Caco-2 (cell line): ENCODE measurements around the gene TBC1D21. TPM values are rescaled to one million over a fixed set of nuclear protein-coding genes. Genes with fewer than 3 reads are reported as not detected.

Experiments
- BruUV-seq: library from RNA; stranded (reverse); fragments of 400-500 nt; replicated peaks from 2 replicates; lab custom pipeline; 2021; lab: Mats Ljungman, UMichigan
- CTCF ChIA-PET: fragments of 300-600 bp; sonication (Branson Sonifier 250); formaldehyde crosslinking; loops from one replicate; lab custom pipeline; 2022; ENCODE audit warnings: antibody characterized with exemption; lab: Charles Lee
- POLR2A ChIA-PET: fragments of 300-600 bp; sonication (Branson Sonifier 250); formaldehyde crosslinking; loops from one replicate; lab custom pipeline; 2022; ENCODE audit warnings: antibody characterized with exemption; lab: Charles Lee
- DNase-seq, 2 experiments: peaks; one replicate each; pipeline versions ENCODE4 v3.0.0 to v3.0.0-alpha.2; 2020 to 2022
- H3K27me3 ChIP-seq: replicated peaks from 2 replicates; pipeline ENCODE4 v1.6.0; 2011; ENCODE audit warnings: low read length; ENCODE audit not compliant: control insufficient read depth, insufficient read depth
- H3K36me3 ChIP-seq: 2 replicates; pipeline ENCODE4 v1.5.1; 2011; ENCODE audit warnings: low read length; ENCODE audit not compliant: control insufficient read depth, insufficient read depth
- H3K4me1 ChIP-seq: fragments of 250-450 bp; sonication (Bioruptor Pico); 2 replicates; pipeline ENCODE4 v1.5.1; 2020; ENCODE audit warnings: mild to moderate bottlenecking
- H3K4me3 ChIP-seq: 2 replicates; pipeline ENCODE4 v1.5.1; 2011; ENCODE audit warnings: low read depth, mild to moderate bottlenecking, control low read depth, low read length
- H3K9me3 ChIP-seq: fragments of 250-450 bp; sonication (Bioruptor Pico); 2 replicates; pipeline ENCODE4 v1.5.1; 2020; ENCODE audit warnings: mild to moderate bottlenecking, moderate library complexity
- H3K27ac Mint-ChIP-seq: one replicate; pipeline ENCODE4 v1.8.0; 2022; ENCODE audit warnings: mixed read lengths; ENCODE audit not compliant: unreplicated experiment
- H3K27me3 Mint-ChIP-seq: one replicate; pipeline ENCODE4 v1.8.0; 2022; ENCODE audit warnings: mixed read lengths; ENCODE audit not compliant: insufficient read depth, unreplicated experiment
- H3K36me3 Mint-ChIP-seq: one replicate; pipeline ENCODE4 v1.8.0; 2022; ENCODE audit warnings: mild to moderate bottlenecking, mixed read lengths; ENCODE audit not compliant: insufficient read depth, unreplicated experiment
- H3K4me1 Mint-ChIP-seq: one replicate; pipeline ENCODE4 v1.8.0; 2022; ENCODE audit warnings: low read depth, mixed read lengths; ENCODE audit not compliant: unreplicated experiment
- H3K4me3 Mint-ChIP-seq: one replicate; pipeline ENCODE4 v1.8.0; 2022; ENCODE audit warnings: mild to moderate bottlenecking, moderate library complexity, mixed read lengths; ENCODE audit not compliant: unreplicated experiment
- H3K9me3 Mint-ChIP-seq: one replicate; pipeline ENCODE4 v1.8.0; 2022; ENCODE audit warnings: mixed read lengths; ENCODE audit not compliant: unreplicated experiment
- intact Hi-C: fragments of 100-400 bp; cut with micrococcal nuclease; formaldehyde crosslinking; loops from one replicate; pipeline ENCODE4 v1.10.0; 2022; ENCODE audit not compliant: unreplicated experiment
- total RNA-seq: library from RNA; stranded (reverse); gene quantifications from 2 replicates; pipeline ENCODE4 v1.2.3, GENCODE V29; 2022
- TF ChIP-seq, protein P1 (sequence below), 2 experiments: fragments of 200-600 bp in 1 of 2; IDR thresholded peaks; 1 replicate in 1 of 2; 2 replicates in 1 of 2; pipeline versions ENCODE4 v1.5.1 to v1.8.0; 2011 to 2022; ENCODE audit warnings: antibody characterized with exemption in 1 of 2, control low read depth in 1 of 2, inconsistent platforms in 1 of 2, low read depth in 1 of 2, low read length in 1 of 2, mild to moderate bottlenecking in 1 of 2, moderate library complexity in 1 of 2; ENCODE audit not compliant: insufficient read depth in 1 of 2, severe bottlenecking in 1 of 2, unreplicated experiment in 1 of 2

The TBC1D21 gene
- total RNA-seq, 1 experiment from 2014 or later = not detected

DNA sequence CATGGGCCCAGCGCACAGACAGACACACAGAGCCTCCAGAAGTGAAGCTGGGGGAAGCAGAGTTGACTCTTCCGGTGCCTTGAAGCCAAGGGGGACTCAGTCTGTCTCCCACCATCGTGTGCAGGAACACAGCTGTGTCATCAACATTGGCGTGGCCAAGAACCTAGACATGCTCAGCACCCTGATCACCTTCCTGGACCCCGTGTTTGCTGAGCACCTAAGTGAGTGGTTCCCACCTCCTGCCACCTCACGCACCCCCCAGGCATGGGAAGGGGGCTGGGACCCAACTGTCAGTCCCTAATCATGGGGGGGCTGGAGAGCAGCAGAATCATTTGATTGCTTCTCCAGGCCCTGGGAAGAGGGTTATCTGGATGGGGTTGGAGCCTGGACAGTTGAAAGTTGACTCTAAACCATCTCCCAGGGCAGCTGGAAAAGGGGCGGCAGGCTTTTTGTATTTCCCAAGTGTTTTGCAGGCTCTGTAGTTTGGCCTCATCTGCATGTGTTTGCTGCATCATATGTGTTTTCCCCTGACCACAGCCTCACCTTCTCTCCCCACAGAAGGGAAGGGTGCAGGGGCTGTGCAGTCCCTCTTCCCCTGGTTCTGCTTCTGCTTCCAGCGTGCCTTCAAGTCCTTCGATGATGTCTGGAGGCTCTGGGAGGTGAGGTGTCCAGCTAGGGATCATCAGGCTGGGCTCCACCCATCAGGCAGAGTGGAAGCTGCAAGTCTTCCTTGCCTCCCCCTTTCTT, 12.8 kb downstream of the TBC1D21 start:
- H3K4me3 Mint-ChIP-seq = no peak overlapping the region
- H3K27ac Mint-ChIP-seq = no peak overlapping the region
- Histone ChIP-seq H3K4me3 (no peak overlapping the region), H3K9me3 (no peaks in the 10 kb centered on the region), H3K4me1 (no peaks in the 10 kb centered on the region), H3K36me3 (no peaks in the 10 kb centered on the region), H3K27me3 (no peaks in the 10 kb centered on the region)
- TF ChIP-seq, protein P1, sequence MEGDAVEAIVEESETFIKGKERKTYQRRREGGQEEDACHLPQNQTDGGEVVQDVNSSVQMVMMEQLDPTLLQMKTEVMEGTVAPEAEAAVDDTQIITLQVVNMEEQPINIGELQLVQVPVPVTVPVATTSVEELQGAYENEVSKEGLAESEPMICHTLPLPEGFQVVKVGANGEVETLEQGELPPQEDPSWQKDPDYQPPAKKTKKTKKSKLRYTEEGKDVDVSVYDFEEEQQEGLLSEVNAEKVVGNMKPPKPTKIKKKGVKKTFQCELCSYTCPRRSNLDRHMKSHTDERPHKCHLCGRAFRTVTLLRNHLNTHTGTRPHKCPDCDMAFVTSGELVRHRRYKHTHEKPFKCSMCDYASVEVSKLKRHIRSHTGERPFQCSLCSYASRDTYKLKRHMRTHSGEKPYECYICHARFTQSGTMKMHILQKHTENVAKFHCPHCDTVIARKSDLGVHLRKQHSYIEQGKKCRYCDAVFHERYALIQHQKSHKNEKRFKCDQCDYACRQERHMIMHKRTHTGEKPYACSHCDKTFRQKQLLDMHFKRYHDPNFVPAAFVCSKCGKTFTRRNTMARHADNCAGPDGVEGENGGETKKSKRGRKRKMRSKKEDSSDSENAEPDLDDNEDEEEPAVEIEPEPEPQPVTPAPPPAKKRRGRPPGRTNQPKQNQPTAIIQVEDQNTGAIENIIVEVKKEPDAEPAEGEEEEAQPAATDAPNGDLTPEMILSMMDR (IDR thresholded peaks at IDR 0.05; ENCODE audit: insufficient read depth in 1 of 2, low read depth in 1 of 2, low read length in 1 of 2, severe bottlenecking in 1 of 2, unreplicated experiment in 1 of 2) = no peak
- H3K4me1 Mint-ChIP-seq = no peaks in the 10 kb centered on the region
- no peaks in the 10 kb centered on the region for H3K9me3 Mint-ChIP-seq
- DNase-seq = peak in 1 of 2 experiments; percentile 15
- peaks cover 8% of the 10 kb centered on the region for H3K27me3 Mint-ChIP-seq
- ChIA-PET CTCF (no interaction called here), POLR2A (no interaction called here)
- intact Hi-C loops = no loop called here
- H3K36me3 Mint-ChIP-seq = no peaks in the 10 kb centered on the region
- no TSS peak for BruUV-seq

DNA sequence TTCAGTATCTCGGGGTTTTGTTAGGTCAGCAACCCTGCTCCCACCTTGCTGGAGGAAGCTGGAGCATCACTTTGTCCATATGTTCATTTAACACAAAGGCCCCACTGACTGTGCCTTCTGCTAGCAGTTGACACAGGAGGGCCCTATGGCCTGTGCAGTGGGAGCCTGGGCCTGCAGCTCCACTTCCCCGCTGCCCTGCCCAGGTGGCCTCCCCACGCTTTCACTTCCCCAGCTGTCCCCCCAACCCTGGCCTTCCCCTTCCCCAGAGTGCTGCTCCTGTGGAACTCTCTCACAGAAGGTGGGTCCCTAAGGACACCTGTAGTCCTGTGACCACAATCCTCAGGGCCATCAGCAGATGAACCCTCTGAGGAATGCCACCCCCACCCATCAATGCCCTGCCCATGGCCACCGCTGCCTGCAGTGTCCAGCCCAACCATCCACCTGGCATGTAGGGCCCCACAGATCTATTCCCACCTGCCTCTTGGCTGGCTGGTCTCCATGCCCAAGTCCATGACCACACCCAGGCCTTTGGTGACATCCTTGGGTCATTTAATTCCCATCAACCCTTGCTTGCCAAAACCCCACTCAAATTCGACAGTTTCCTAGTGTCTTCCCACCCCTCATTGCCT, 13.5 kb downstream of the TBC1D21 start:
- Histone ChIP-seq H3K4me1 (no peaks in the 10 kb centered on the region), H3K36me3 (no peaks in the 10 kb centered on the region), H3K4me3 (no peak overlapping the region), H3K9me3 (no peaks in the 10 kb centered on the region), H3K27me3 (no peaks in the 10 kb centered on the region)
- ChIA-PET CTCF (no interaction called here), POLR2A (no interaction called here)
- Mint-ChIP-seq H3K27me3 (peaks cover 8% of the 10 kb centered on the region), H3K4me3 (no peak overlapping the region), H3K4me1 (no peaks in the 10 kb centered on the region), H3K27ac (no peak overlapping the region), H3K9me3 (no peaks in the 10 kb centered on the region), H3K36me3 (no peaks in the 10 kb centered on the region)
- intact Hi-C loops = no loop called here
- BruUV-seq = no TSS peak
- DNase-seq = peak in 1 of 2 experiments; percentile 14
- TF ChIP-seq, protein P1 (IDR thresholded peaks at IDR 0.05; ENCODE audit: insufficient read depth in 1 of 2, low read depth in 1 of 2, low read length in 1 of 2, severe bottlenecking in 1 of 2, unreplicated experiment in 1 of 2) = no peak

DNA sequence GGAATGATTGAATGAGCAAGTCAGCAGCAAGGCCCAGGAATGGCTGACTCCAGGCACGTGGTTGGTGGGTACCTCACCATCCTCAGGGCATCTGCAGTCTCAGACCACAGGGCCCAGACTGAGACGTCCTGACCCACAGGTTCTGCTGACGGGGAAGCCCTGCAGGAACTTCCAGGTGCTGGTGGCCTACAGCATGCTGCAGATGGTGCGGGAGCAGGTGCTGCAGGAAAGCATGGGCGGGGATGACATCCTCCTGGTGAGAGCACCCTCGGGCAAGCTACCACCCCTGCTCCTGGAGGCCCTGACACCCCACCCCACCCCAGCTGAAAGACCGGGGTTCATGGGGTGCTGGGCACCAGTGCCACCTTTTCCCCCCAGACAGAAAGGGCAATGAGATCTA, 14.1 kb downstream of the TBC1D21 start:
- no peaks in the 10 kb centered on the region for H3K36me3 ChIP-seq
- H3K27me3 Mint-ChIP-seq = peaks cover 4% of the 10 kb centered on the region
- H3K4me3 ChIP-seq = no peak overlapping the region
- H3K27ac Mint-ChIP-seq = no peak overlapping the region
- H3K9me3 ChIP-seq = no peaks in the 10 kb centered on the region
- no TSS peak for BruUV-seq
- intact Hi-C loops = no loop called here
- H3K4me3 Mint-ChIP-seq = no peak overlapping the region
- H3K27me3 ChIP-seq = no peaks in the 10 kb centered on the region
- H3K4me1 Mint-ChIP-seq = no peaks in the 10 kb centered on the region
- TF ChIP-seq, protein P1 (IDR thresholded peaks at IDR 0.05; ENCODE audit: insufficient read depth in 1 of 2, low read depth in 1 of 2, low read length in 1 of 2, severe bottlenecking in 1 of 2, unreplicated experiment in 1 of 2) = no peak
- ChIA-PET POLR2A (no interaction called here), CTCF (no interaction called here)
- H3K36me3 Mint-ChIP-seq = no peaks in the 10 kb centered on the region
- H3K4me1 ChIP-seq = no peaks in the 10 kb centered on the region
- peak in 1 of 2 experiments; percentile 7 for DNase-seq
- H3K9me3 Mint-ChIP-seq = peaks cover 4% of the 10 kb centered on the region
